Nasal cavity respiratory epithelium epithelial cell of viscerocranial mucosa (primary cell): ENCODE measurements around the gene NUPR2. TPM values are rescaled to one million over a fixed set of nuclear protein-coding genes. Genes with fewer than 3 reads are reported as not detected.

Experiments used
- total RNA-seq: library from RNA; depleted of rRNA; stranded (reverse); fragments of >200 nt; gene quantifications from 2 replicates; pipeline ENCODE4 v1.2.3, GENCODE V29; 2014

Gene NUPR2
- not detected in 2 replicates for total RNA-seq

GRCh38 chr7:56115852-56116538, at the start of gene NUPR2:
Gene NUPR2 (minus strand): TSS chr7:56116417. CDS start chr7:56116314, 103 bp downstream.

GRCh38 chr7:56106108-56107073, 9.8 kb downstream of the NUPR2 start, which contains the start of gene CHCHD2:
Gene CHCHD2 (minus strand): TSS chr7:56106476. CDS start chr7:56106413, 63 bp downstream.

GRCh38 chr7:56092789-56093531, 23.3 kb downstream of the NUPR2 start, which contains the start of gene PHKG1:
Gene PHKG1 (minus strand): TSS chr7:56092952. CDS start chr7:56088941, 4,011 bp downstream.

Other genes starting within 250 kb of the NUPR2 start
- 3.8 and 8.5 TPM in 2 replicates for gene ZNF713, start 229.0 kb downstream of the NUPR2 start, total RNA-seq
- 33.7 and 69.0 TPM in 2 replicates for gene MRPS17, start 164.5 kb downstream of the NUPR2 start, total RNA-seq
- gene NIPSNAP2, start 151.8 kb downstream of the NUPR2 start, total RNA-seq = 29.3 and 50.6 TPM in 2 replicates
- 186 and 252 TPM in 2 replicates for gene PSPH, start 65.0 kb downstream of the NUPR2 start, total RNA-seq
- gene CCT6A, start 64.7 kb downstream of the NUPR2 start, total RNA-seq = 336 and 351 TPM in 2 replicates
- gene SUMF2, start 52.1 kb downstream of the NUPR2 start, total RNA-seq = 203 and 339 TPM in 2 replicates
- gene PHKG1, start 23.5 kb downstream of the NUPR2 start, total RNA-seq = 0.50 and 0.68 TPM in 2 replicates
- gene CHCHD2, start 9.9 kb downstream of the NUPR2 start, total RNA-seq = 187 and 416 TPM in 2 replicates